HepG2 (cell line): ENCODE results near the gene ARMH3. TPM values are rescaled to one million over a fixed set of nuclear protein-coding genes. Genes with fewer than 3 reads are reported as not detected.
A peak's percentile ranks its signal among the peaks of the same experiment; 100 is the strongest.

Source experiments
- ATAC-seq: fragments of 200-7000 bp; cut with Tn5 transposase; 3 replicates; pipeline ENCODE4 v1.9.1; 2020; ENCODE audit warnings: mild to moderate bottlenecking, moderate library complexity
- BruUV-seq: library from RNA; stranded (reverse); fragments of 400-500 nt; replicated peaks from 2 replicates; lab custom pipeline; 2021; lab: Mats Ljungman, UMichigan
- CTCF ChIA-PET: fragments of 300-600 bp; formaldehyde crosslinking; extraction: SDS; loops from one replicate; lab custom pipeline; 2021; ENCODE audit warnings: low total read pairs, inconsistent platforms, low intra/inter-chr PET ratio; lab: Yijun Ruan, JAX
- POLR2A ChIA-PET: fragments of 350-600 bp; sonication (Branson Sonifier 250); formaldehyde crosslinking; loops from one replicate; lab custom pipeline; 2020; ENCODE audit warnings: antibody characterized with exemption, inconsistent platforms; lab: Yijun Ruan, JAX
- DNase-seq: peaks from one replicate; pipeline ENCODE4 v3.0.0-alpha.2; 2015; ENCODE audit warnings: low spot score
- FAIRE-seq: peaks from 3 replicates; lab custom pipeline; 2011; peaks lifted over from hg19 to GRCh38; lab: Jason Lieb, UNC
- H2AFZ ChIP-seq: one replicate; pipeline ENCODE4 v1.6.1; 2011; ENCODE audit warnings: low read length, inconsistent platforms
- H3K27ac ChIP-seq: fragments of 300-600 bp; 3 replicates; pipeline ENCODE4 v1.8.0; 2011; ENCODE audit warnings: mixed run types, mild to moderate bottlenecking, mixed read lengths, low read length, inconsistent platforms; ENCODE audit not compliant: insufficient read depth; ENCODE audit errors: extremely low read length
- H3K27me3 ChIP-seq, 2 experiments: fragments of 200-600 bp in 1 of 2; 2 replicates in 1 of 2; 3 replicates in 1 of 2; pipeline versions ENCODE4 v1.6.0 to v1.8.0; 2011; ENCODE audit warnings: low read length in 2 of 2, mild to moderate bottlenecking in 2 of 2, moderate library complexity in 2 of 2, inconsistent platforms in 1 of 2; ENCODE audit not compliant: insufficient read depth in 2 of 2, control insufficient read depth in 1 of 2
- H3K36me3 ChIP-seq, 2 experiments: fragments of 200-600 bp in 1 of 2; replicated peaks in 1 of 2; 2 replicates in 1 of 2; 3 replicates in 1 of 2; pipeline versions ENCODE4 v1.5.1 to v1.8.0; 2011; ENCODE audit warnings: low read length in 2 of 2, inconsistent platforms in 1 of 2; ENCODE audit not compliant: insufficient read depth in 2 of 2, control insufficient read depth in 1 of 2
- H3K4me1 ChIP-seq: 2 replicates; pipeline ENCODE4 v1.5.1; 2012; ENCODE audit warnings: low read length, inconsistent platforms; ENCODE audit not compliant: insufficient read depth
- H3K4me2 ChIP-seq: 2 replicates; pipeline ENCODE4 v1.6.0; 2011; ENCODE audit warnings: low read depth, low read length, inconsistent platforms
- H3K4me3 ChIP-seq, 3 experiments: fragments of 200-600 bp in 1 of 3; sonication (generic), shearing (Covaris generic) in 1 of 3; replicated peaks in 1 of 3; 2 replicates each; pipeline ENCODE4 v1.5.1; 2011 to 2016; ENCODE audit warnings: low read length in 3 of 3, inconsistent platforms in 2 of 3, low read depth in 2 of 3, mild to moderate bottlenecking in 2 of 3, control low read depth in 1 of 3, mixed read lengths in 1 of 3; ENCODE audit not compliant: insufficient read depth in 1 of 3
- H3K79me2 ChIP-seq: one replicate; pipeline ENCODE4 v1.6.1; 2011; ENCODE audit warnings: low read length, inconsistent platforms; ENCODE audit not compliant: insufficient read depth
- H3K9ac ChIP-seq: 2 replicates; pipeline ENCODE4 v1.6.0; 2011; ENCODE audit warnings: mild to moderate bottlenecking, low read depth, low read length, inconsistent platforms; ENCODE audit not compliant: insufficient read depth
- H3K9me3 ChIP-seq: 2 replicates; pipeline ENCODE4 v1.5.1; 2012; ENCODE audit warnings: mild to moderate bottlenecking, low read length
- H4K20me1 ChIP-seq: 2 replicates; pipeline ENCODE4 v1.6.0; 2011; ENCODE audit warnings: inconsistent platforms, mild to moderate bottlenecking, low read length, moderate library complexity; ENCODE audit not compliant: insufficient read depth
- AHR ChIP-seq: IDR thresholded peaks from 2 replicates; pipeline ENCODE4 v1.6.1; 2018; ENCODE audit warnings: missing genetic modification reagents, missing compliant biosample characterization
- ETV5 ChIP-seq: IDR thresholded peaks from 2 replicates; pipeline ENCODE4 v1.6.1; 2018; ENCODE audit warnings: missing biosample characterization, missing genetic modification reagents, inconsistent platforms, borderline replicate concordance
- FUBP1 ChIP-seq: sonication (generic); formaldehyde crosslinking; IDR thresholded peaks from 2 replicates; pipeline ENCODE4 v1.5.1; 2020; ENCODE audit warnings: missing genetic modification reagents, mild to moderate bottlenecking, borderline replicate concordance
- HNRNPLL ChIP-seq: fragments of 200-400 bp; formaldehyde crosslinking; IDR thresholded peaks from 2 replicates; pipeline ENCODE4 v1.6.1; 2017; ENCODE audit warnings: mild to moderate bottlenecking, low read depth, low read length; ENCODE audit not compliant: poor library complexity, severe bottlenecking
- HOXA9 ChIP-seq: sonication (generic); formaldehyde crosslinking; IDR thresholded peaks from 2 replicates; pipeline ENCODE4 v1.8.1; 2022; ENCODE audit warnings: missing genetic modification reagents, mild to moderate bottlenecking, moderate library complexity, borderline replicate concordance
- NFKBIZ ChIP-seq: IDR thresholded peaks from 2 replicates; pipeline ENCODE4 v1.6.1; 2018; ENCODE audit warnings: missing genetic modification reagents, missing compliant biosample characterization
- ONECUT2 ChIP-seq: sonication (generic); formaldehyde crosslinking; IDR thresholded peaks from 2 replicates; pipeline ENCODE4 v1.4.0; 2020; ENCODE audit warnings: missing genetic modification reagents
- POLR2AphosphoS2 ChIP-seq: IDR thresholded peaks from 2 replicates; pipeline ENCODE4 v1.6.1; 2011; ENCODE audit warnings: low read depth, low read length, improper control_type of control experiment
- SP5 ChIP-seq: IDR thresholded peaks from 2 replicates; pipeline ENCODE4 v1.6.1; 2016; ENCODE audit warnings: low read depth, borderline replicate concordance
- YEATS2 ChIP-seq: sonication (generic); formaldehyde crosslinking; IDR thresholded peaks from 2 replicates; pipeline ENCODE4 v1.4.0; 2020; ENCODE audit warnings: missing genetic modification reagents, borderline replicate concordance
- ZMYM4 ChIP-seq: sonication (generic); formaldehyde crosslinking; IDR thresholded peaks from 2 replicates; pipeline ENCODE4 v1.8.1; 2023; ENCODE audit warnings: mild to moderate bottlenecking, missing genetic modification reagents
- ZNF124 ChIP-seq: sonication (generic); formaldehyde crosslinking; IDR thresholded peaks from 2 replicates; pipeline ENCODE4 v1.4.0; 2020; ENCODE audit warnings: missing genetic modification reagents
- ZNF367 ChIP-seq: sonication (generic); formaldehyde crosslinking; IDR thresholded peaks from 2 replicates; pipeline ENCODE4 v1.4.0; 2020; ENCODE audit warnings: missing genetic modification reagents, borderline replicate concordance
- ZNF382 ChIP-seq: sonication (generic); formaldehyde crosslinking; IDR thresholded peaks from 2 replicates; pipeline ENCODE4 v1.5.0; 2020; ENCODE audit warnings: missing genetic modification reagents, mild to moderate bottlenecking, borderline replicate concordance
- ZNF598 ChIP-seq: sonication (generic); formaldehyde crosslinking; IDR thresholded peaks from 2 replicates; pipeline ENCODE4 v1.5.1; 2020; ENCODE audit warnings: mild to moderate bottlenecking, missing genetic modification reagents, borderline replicate concordance
- ZNF660 ChIP-seq: sonication (generic); formaldehyde crosslinking; IDR thresholded peaks from 2 replicates; pipeline ENCODE4 v1.5.1; 2020; ENCODE audit warnings: mild to moderate bottlenecking, low read depth, missing genetic modification reagents, borderline replicate concordance
- ZSCAN21 ChIP-seq: sonication (generic); formaldehyde crosslinking; IDR thresholded peaks from 2 replicates; pipeline ENCODE4 v1.8.0; 2022; ENCODE audit warnings: mild to moderate bottlenecking, missing genetic modification reagents, moderate library complexity, borderline replicate concordance
- WGBS: methylation state at CpG from one replicate; pipeline ENCODE4 v1.1.6; 2017; ENCODE audit warnings: low lambda C conversion rate; 5-methylcytosine and 5-hydroxymethylcytosine counted together
- in situ Hi-C: cut with HindIII; loops from 2 replicates; pipeline ENCODE4 v1.10.0; 2017; ENCODE audit warnings: low pct_unique_long_range_greater_than_20kb; ENCODE audit not compliant: extremely low pct_ligation_motif_present
- intact Hi-C: fragments of 100-400 bp; cut with micrococcal nuclease; formaldehyde crosslinking; loops from one replicate; pipeline ENCODE4 v1.10.0; 2022; ENCODE audit not compliant: unreplicated experiment
- polyA plus RNA-seq, 8 experiments: library from polyadenylated mRNA; depleted of rRNA in 3 of 8; stranded (reverse) in 7 of 8; unstranded in 1 of 8; fragments of >200 nt; fragmentation: Illumina TruSeq in 4 of 8; extraction: Trizol in 4 of 8; gene quantifications; 2 replicates each; pipeline versions ENCODE4 v1.2.1 to v1.2.3, GENCODE V29; 2011 to 2016; ENCODE audit warnings: low read depth in 4 of 8, missing spikeins in 1 of 8, mixed read lengths in 1 of 8; ENCODE audit not compliant: insufficient read depth in 1 of 8
- total RNA-seq, 5 experiments: library from RNA; depleted of rRNA; stranded (reverse); fragments of >200 nt; fragmentation: Illumina TruSeq; extraction: Trizol; gene quantifications; 2 replicates each; pipeline ENCODE4 v1.2.3, GENCODE V29; 2016; ENCODE audit warnings: low read depth in 1 of 5
- TF ChIP-seq, protein P1 (sequence below): IDR thresholded peaks from 2 replicates; pipeline ENCODE4 v1.6.1; 2012; ENCODE audit warnings: low read depth, low read length, improper control_type of control experiment
- TF ChIP-seq, protein P2 (sequence below): sonication (generic); formaldehyde crosslinking; IDR thresholded peaks from 2 replicates; pipeline ENCODE4 v1.8.1; 2023; ENCODE audit warnings: mild to moderate bottlenecking, missing genetic modification reagents

Gene ARMH3
- total and polyA plus RNA-seq, 2 of the 13 experiments (the other 11 are each of a cell fraction or from before 2014, with no cell fraction given) = 8.4 to 16.9 TPM

DNA sequence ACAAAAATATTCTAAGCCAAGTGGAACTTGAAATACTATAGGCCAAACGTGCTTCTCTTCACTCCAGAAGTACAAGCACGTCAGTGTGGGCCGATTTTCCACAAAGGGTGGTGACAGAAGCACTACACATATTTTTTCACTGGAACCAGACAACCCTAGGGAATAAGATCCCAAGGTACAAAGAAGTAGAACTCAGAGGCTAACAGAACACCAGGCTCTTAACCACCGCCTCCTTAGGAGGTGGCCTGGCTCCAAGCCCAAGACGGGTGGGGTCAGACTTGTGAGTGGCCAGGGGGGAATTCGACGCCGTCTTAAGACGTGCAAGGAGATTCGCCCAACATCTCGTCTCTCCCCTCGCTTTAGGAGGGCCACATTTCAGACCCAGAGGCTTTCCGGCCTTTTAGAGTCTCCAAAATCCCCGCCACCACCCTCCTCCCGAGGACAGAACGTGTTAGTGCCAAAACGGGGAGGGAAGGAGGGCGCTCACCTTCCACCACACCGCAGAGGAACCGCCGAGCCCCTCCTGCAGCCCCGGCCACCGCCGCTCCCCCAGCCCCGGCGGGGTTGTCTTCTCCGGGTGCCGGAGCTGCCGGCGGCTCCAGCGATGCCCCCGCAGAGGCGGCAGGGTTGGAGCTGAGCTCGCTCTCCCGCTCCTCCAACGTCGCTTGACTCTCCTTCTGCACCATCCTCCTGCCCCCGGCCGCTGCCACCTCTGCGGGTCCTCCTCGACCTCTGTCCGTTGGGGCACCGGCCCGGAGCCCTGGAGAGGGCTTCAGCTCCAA lies 238.4 kb downstream of the ARMH3 start (continued):
- TF ChIP-seq ETV5 (no peak), ZNF598 (CRISPR knock-in tag) (0 out of 2 replicates have a peak, but pooled peaks have one; percentile 45), AHR (0 out of 2 replicates have a peak, but pooled peaks have one; percentile 11), HOXA9 (CRISPR knock-in tag) (no peak)

- WGBS = 1% methylated on average over 14 of the region's 14 CpGs
- FAIRE-seq (no peak), ATAC-seq (no peak), DNase-seq (no peak)
- peaks cover 72% of the 10 kb centered on the region for H3K79me2 ChIP-seq
- intact Hi-C loops = loop anchor here (10.0 kb wide), 1 partner anchor 688 kb away; the partner anchor contains the start of genes ACTR1A and SUFU
- POLR2A ChIA-PET = no interaction called here
- no peaks in the 10 kb centered on the region for H3K9me3 ChIP-seq
- BruUV-seq = TSS peak; percentile 45
- peak overlapping the region; percentile 87 for H3K9ac ChIP-seq
- peak overlapping the region; percentile 81 to 95 (median 89) for H3K4me3 ChIP-seq
- peaks cover 46% of the 10 kb centered on the region for H4K20me1 ChIP-seq
- CTCF ChIA-PET = no interaction called here
- peaks cover 0 to 11% of the 10 kb centered on the region in 2 experiments; a peak in 4 of 5 replicates for H3K36me3 ChIP-seq
- in situ Hi-C loops = no loop called here
- H3K27ac ChIP-seq = peak overlapping the region; percentile 91
- peaks cover 38% of the 10 kb centered on the region for H3K4me1 ChIP-seq
- peak overlapping the region; percentile 94 for H3K4me2 ChIP-seq
- H3K27me3 ChIP-seq = no peaks in the 10 kb centered on the region; a peak in 1 of 5 replicates
- H2AFZ ChIP-seq = no peak overlapping the region
- TF ChIP-seq, protein P1, sequence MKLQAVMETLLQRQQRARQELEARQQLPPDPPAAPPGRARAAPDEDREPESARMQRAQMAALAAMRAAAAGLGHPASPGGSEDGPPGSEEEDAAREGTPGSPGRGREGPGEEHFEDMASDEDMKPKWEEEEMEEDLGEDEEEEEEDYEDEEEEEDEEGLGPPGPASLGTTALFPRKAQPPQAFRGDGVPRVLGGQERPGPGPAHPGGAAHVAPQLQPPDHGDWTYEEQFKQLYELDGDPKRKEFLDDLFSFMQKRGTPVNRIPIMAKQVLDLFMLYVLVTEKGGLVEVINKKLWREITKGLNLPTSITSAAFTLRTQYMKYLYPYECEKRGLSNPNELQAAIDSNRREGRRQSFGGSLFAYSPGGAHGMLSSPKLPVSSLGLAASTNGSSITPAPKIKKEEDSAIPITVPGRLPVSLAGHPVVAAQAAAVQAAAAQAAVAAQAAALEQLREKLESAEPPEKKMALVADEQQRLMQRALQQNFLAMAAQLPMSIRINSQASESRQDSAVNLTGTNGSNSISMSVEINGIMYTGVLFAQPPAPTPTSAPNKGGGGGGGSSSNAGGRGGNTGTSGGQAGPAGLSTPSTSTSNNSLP = no peak
- TF ChIP-seq POLR2AphosphoS2 (no peak), ZNF367 (CRISPR knock-in tag) (no peak), YEATS2 (CRISPR knock-in tag) (no peak), FUBP1 (no peak), ONECUT2 (CRISPR knock-in tag) (no peak), ZNF660 (no peak), ZNF124 (CRISPR knock-in tag) (no peak), ZMYM4 (no peak), ZSCAN21 (CRISPR knock-in tag) (no peak), NFKBIZ (no peak), HNRNPLL (no peak), SP5 (CRISPR knock-in tag) (no peak), ZNF382 (CRISPR knock-in tag) (no peak)
- TF ChIP-seq, protein P2, sequence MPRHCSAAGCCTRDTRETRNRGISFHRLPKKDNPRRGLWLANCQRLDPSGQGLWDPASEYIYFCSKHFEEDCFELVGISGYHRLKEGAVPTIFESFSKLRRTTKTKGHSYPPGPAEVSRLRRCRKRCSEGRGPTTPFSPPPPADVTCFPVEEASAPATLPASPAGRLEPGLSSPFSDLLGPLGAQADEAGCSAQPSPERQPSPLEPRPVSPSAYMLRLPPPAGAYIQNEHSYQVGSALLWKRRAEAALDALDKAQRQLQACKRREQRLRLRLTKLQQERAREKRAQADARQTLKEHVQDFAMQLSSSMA = no peak
Measured at GRCh38 chr10:101816913-101817336, 239.0 kb downstream of the ARMH3 start.
